Astrocyte (in vitro differentiated cells and primary cell): Measurements from ENCODE around the gene RBM38.

ENCODE experiments used
- CTCF ChIP-seq: IDR thresholded peaks from 2 replicates; pipeline ENCODE4 v1.5.1; 2011; ENCODE audit warnings: low read depth, mild to moderate bottlenecking, inconsistent platforms, low read length, moderate library complexity; ENCODE audit not compliant: insufficient read depth
- EZH2 ChIP-seq: IDR thresholded peaks from 2 replicates; pipeline ENCODE4 v1.6.1; 2012; ENCODE audit warnings: mild to moderate bottlenecking, low read length, inconsistent platforms; ENCODE audit not compliant: insufficient read depth

GRCh38 chr20:57404419-57405072, 13.3 kb downstream of the RBM38 start:
- TF ChIP-seq CTCF = no peak
- no peak for TF ChIP-seq EZH2
